SH-SY5Y (cell line): ENCODE results near the gene PRRC2B.

Experiments
- GATA2 ChIP-seq: IDR thresholded peaks from 2 replicates; pipeline ENCODE4 v1.6.1; 2011; ENCODE audit warnings: mild to moderate bottlenecking, low read depth, low read length
- GATA3 ChIP-seq: IDR thresholded peaks from 2 replicates; pipeline ENCODE4 v1.6.1; 2011; ENCODE audit warnings: low read depth, mild to moderate bottlenecking, low read length, moderate library complexity

GRCh38 chr9:131539223-131539923 lies 145.5 kb downstream of the PRRC2B start:
- no peak for TF ChIP-seq GATA2
- TF ChIP-seq GATA3, result no peak
